Astrocyte (in vitro differentiated cells and primary cell): Measurements from ENCODE around the gene NDUFS1.
"Not testable (repeated sequence)": the region's sequence is repeated elsewhere in the genome, so short reads cannot be mapped to it uniquely, and the experiment has no call there.

ENCODE experiments used
- CTCF ChIP-seq: IDR thresholded peaks from 2 replicates; pipeline ENCODE4 v1.5.1; 2011; ENCODE audit warnings: low read depth, mild to moderate bottlenecking, inconsistent platforms, low read length, moderate library complexity; ENCODE audit not compliant: insufficient read depth
- EZH2 ChIP-seq: IDR thresholded peaks from 2 replicates; pipeline ENCODE4 v1.6.1; 2012; ENCODE audit warnings: mild to moderate bottlenecking, low read length, inconsistent platforms; ENCODE audit not compliant: insufficient read depth

GRCh38 chr2:206171624-206172397 lies 12.6 kb upstream of the NDUFS1 start:
- TF ChIP-seq EZH2, CTCF: not testable (repeated sequence)
